Karpas-422 (cell line): ENCODE data around the gene BACH2. TPM values are rescaled to one million over a fixed set of nuclear protein-coding genes. Genes with fewer than 3 reads are reported as not detected.
A peak's percentile ranks its signal among the peaks of the same experiment; 100 is the strongest.

ENCODE experiments used
- DNase-seq: peaks from one replicate; pipeline ENCODE4 v3.0.0-alpha.2; 2015
- H2AFZ ChIP-seq: fragments of 200-600 bp; sonication (generic); 2 replicates; pipeline ENCODE4 v1.6.1; 2014; ENCODE audit warnings: antibody characterized with exemption, low read length, mixed read lengths
- H3K27ac ChIP-seq: fragments of 200-600 bp; sonication (generic); 2 replicates; pipeline ENCODE4 v1.5.1; 2014; ENCODE audit warnings: mild to moderate bottlenecking, low read length, moderate library complexity
- H3K27me3 ChIP-seq: fragments of 200-600 bp; sonication (generic); 2 replicates; pipeline ENCODE4 v1.6.1; 2014; ENCODE audit warnings: low read length, mixed read lengths
- H3K36me3 ChIP-seq: fragments of 200-600 bp; sonication (generic); 2 replicates; pipeline ENCODE4 v1.6.1; 2014; ENCODE audit warnings: low read length, mixed read lengths; ENCODE audit not compliant: insufficient read depth
- H3K4me1 ChIP-seq: fragments of 200-600 bp; sonication (generic); 2 replicates; pipeline ENCODE4 v1.6.1; 2014; ENCODE audit warnings: mild to moderate bottlenecking, low read length, mixed read lengths
- H3K4me2 ChIP-seq: fragments of 200-600 bp; sonication (generic); 2 replicates; pipeline ENCODE4 v1.6.1; 2014; ENCODE audit warnings: low read length, low read depth, mild to moderate bottlenecking; ENCODE audit not compliant: poor library complexity, severe bottlenecking
- H3K4me3 ChIP-seq: fragments of 200-600 bp; sonication (generic); 2 replicates; pipeline ENCODE4 v1.5.1; 2014; ENCODE audit warnings: mild to moderate bottlenecking, antibody characterized with exemption, low read length, mixed read lengths
- H3K79me2 ChIP-seq: fragments of 200-600 bp; sonication (generic); 2 replicates; pipeline ENCODE4 v1.6.1; 2014; ENCODE audit warnings: mild to moderate bottlenecking, low read length, mixed read lengths
- H3K9ac ChIP-seq: fragments of 200-600 bp; sonication (generic); 2 replicates; pipeline ENCODE4 v1.6.0; 2014; ENCODE audit warnings: low read length
- H3K9me2 ChIP-seq: fragments of 200-600 bp; sonication (generic), shearing (Covaris generic); replicated peaks from 2 replicates; pipeline ENCODE4 v1.6.0; 2014; ENCODE audit warnings: mild to moderate bottlenecking, low read length, moderate library complexity; ENCODE audit not compliant: insufficient read depth
- H3K9me3 ChIP-seq: fragments of 300-700, 200-600 bp; sonication (generic); 2 replicates; pipeline ENCODE4 v1.6.1; 2014; ENCODE audit warnings: low read length, mixed read lengths
- H4K20me1 ChIP-seq: fragments of 200-600 bp; sonication (generic); 2 replicates; pipeline ENCODE4 v1.6.1; 2014; ENCODE audit warnings: mild to moderate bottlenecking, antibody characterized with exemption, low read length, low read depth; ENCODE audit not compliant: insufficient read depth
- total RNA-seq: library from RNA; depleted of rRNA; stranded (reverse); fragments of >200 nt; shearing (Covaris generic); gene quantifications from 2 replicates; pipeline ENCODE4 v1.2.3, GENCODE V29; 2014; ENCODE audit warnings: low replicate concordance

The BACH2 gene
- total RNA-seq, 1 experiment from 2014 or later: 3.2 TPM

GRCh38 chr6:90072935-90073464 is 223.6 kb downstream of the BACH2 start:
- Histone ChIP-seq H3K27ac (no peak overlapping the region), H3K36me3 (no peaks in the 10 kb centered on the region), H3K9me2 (no peaks in the 10 kb centered on the region), H3K4me2 (no peak overlapping the region), H3K4me1 (no peaks in the 10 kb centered on the region), H3K27me3 (no peaks in the 10 kb centered on the region), H3K4me3 (no peak overlapping the region), H3K9ac (no peak overlapping the region), H3K9me3 (no peaks in the 10 kb centered on the region), H4K20me1 (no peaks in the 10 kb centered on the region), H3K79me2 (no peaks in the 10 kb centered on the region), H2AFZ (no peak overlapping the region)
- no peak for DNase-seq

DNA sequence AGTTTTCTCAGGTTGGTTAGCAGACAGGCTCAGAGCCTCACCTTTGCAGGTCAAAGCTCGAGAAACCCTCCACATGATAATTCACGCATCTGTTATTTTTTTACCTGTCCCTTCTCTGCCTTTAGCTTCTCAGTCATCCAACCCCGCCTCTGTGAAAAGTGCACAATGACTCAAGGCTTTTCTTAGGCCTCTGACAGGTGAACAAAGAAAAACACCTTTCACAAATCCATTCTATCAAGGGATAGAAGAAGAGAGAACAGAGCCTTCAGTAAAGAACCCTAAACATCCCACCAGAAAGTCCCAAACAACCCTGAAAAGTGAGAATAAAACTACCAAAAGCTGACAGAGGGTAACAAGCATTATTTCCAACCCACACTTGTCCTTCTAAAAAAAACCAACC is 224.1 kb downstream of the BACH2 start:
- H2AFZ ChIP-seq: no peak overlapping the region
- no peaks in the 10 kb centered on the region for H3K9me3 ChIP-seq
- H3K27me3 ChIP-seq: no peaks in the 10 kb centered on the region
- no peak overlapping the region for H3K4me3 ChIP-seq
- no peaks in the 10 kb centered on the region for H4K20me1 ChIP-seq
- no peaks in the 10 kb centered on the region for H3K4me1 ChIP-seq
- no peak overlapping the region for H3K9ac ChIP-seq
- no peaks in the 10 kb centered on the region for H3K79me2 ChIP-seq
- no peaks in the 10 kb centered on the region for H3K9me2 ChIP-seq
- H3K36me3 ChIP-seq: no peaks in the 10 kb centered on the region
- no peak overlapping the region for H3K4me2 ChIP-seq
- H3K27ac ChIP-seq: no peak overlapping the region
- no peak for DNase-seq

GRCh38 chr6:90068703-90069523 is 227.7 kb downstream of the BACH2 start:
- no peaks in the 10 kb centered on the region for H3K79me2 ChIP-seq
- H3K27me3 ChIP-seq: no peaks in the 10 kb centered on the region; the same call in 1 of the 2 replicates
- no peak overlapping the region for H3K9ac ChIP-seq
- no peak overlapping the region for H3K27ac ChIP-seq
- no peaks in the 10 kb centered on the region for H3K9me2 ChIP-seq
- H3K9me3 ChIP-seq: no peaks in the 10 kb centered on the region
- H3K4me2 ChIP-seq: no peak overlapping the region
- H3K4me3 ChIP-seq: no peak overlapping the region
- DNase-seq: no peak
- no peaks in the 10 kb centered on the region for H4K20me1 ChIP-seq
- no peaks in the 10 kb centered on the region for H3K4me1 ChIP-seq
- no peaks in the 10 kb centered on the region for H3K36me3 ChIP-seq
- no peak overlapping the region for H2AFZ ChIP-seq

- Histone ChIP-seq H3K79me2 (no peaks in the 10 kb centered on the region), H3K4me3 (no peak overlapping the region), H3K9me3 (no peaks in the 10 kb centered on the region), H4K20me1 (no peaks in the 10 kb centered on the region), H3K4me1 (no peaks in the 10 kb centered on the region), H3K36me3 (no peaks in the 10 kb centered on the region), H3K27ac (no peak overlapping the region), H2AFZ (no peak overlapping the region), H3K9me2 (no peaks in the 10 kb centered on the region), H3K4me2 (no peak overlapping the region), H3K9ac (no peak overlapping the region), H3K27me3 (no peaks in the 10 kb centered on the region; the same call in 1 of the 2 replicates)
- no peak for DNase-seq
Observed at GRCh38 chr6:90068264-90068663, 228.4 kb downstream of the BACH2 start.

DNA sequence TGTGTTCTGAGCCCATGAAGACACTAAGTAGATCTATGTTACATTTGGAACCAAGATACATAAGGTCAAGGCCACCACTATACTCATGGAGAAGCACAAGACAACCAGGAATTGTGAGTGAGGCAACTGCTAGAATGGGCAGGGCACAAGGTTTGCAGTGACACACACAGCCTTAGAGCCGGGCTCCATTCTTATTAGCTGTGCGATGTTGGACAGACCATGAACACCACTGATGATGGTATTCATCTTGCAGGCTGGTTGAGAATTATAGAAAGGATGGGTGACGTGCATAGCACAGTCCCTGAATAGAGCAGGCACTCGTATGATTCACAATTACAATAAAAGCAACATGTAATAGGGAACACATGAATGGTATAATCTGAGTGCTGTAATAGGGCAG is 229.9 kb downstream of the BACH2 start:
- Histone ChIP-seq H3K9me3 (no peaks in the 10 kb centered on the region), H3K4me2 (no peak overlapping the region), H3K9ac (no peak overlapping the region), H3K9me2 (no peaks in the 10 kb centered on the region), H3K36me3 (no peaks in the 10 kb centered on the region), H3K4me3 (no peak overlapping the region), H4K20me1 (no peaks in the 10 kb centered on the region), H2AFZ (no peak overlapping the region), H3K27me3 (no peaks in the 10 kb centered on the region; the same call in 1 of the 2 replicates), H3K27ac (no peak overlapping the region), H3K4me1 (no peaks in the 10 kb centered on the region), H3K79me2 (no peaks in the 10 kb centered on the region)
- DNase-seq: peak; percentile 14

- H3K4me2 ChIP-seq: no peak overlapping the region
- H3K27ac ChIP-seq: no peak overlapping the region
- H3K79me2 ChIP-seq: no peaks in the 10 kb centered on the region
- H3K36me3 ChIP-seq: no peaks in the 10 kb centered on the region
- H2AFZ ChIP-seq: no peak overlapping the region
- DNase-seq: peak; percentile 5
- H3K4me1 ChIP-seq: no peaks in the 10 kb centered on the region
- no peaks in the 10 kb centered on the region; the same call in 1 of the 2 replicates for H3K27me3 ChIP-seq
- no peaks in the 10 kb centered on the region for H4K20me1 ChIP-seq
- no peaks in the 10 kb centered on the region for H3K9me2 ChIP-seq
- no peaks in the 10 kb centered on the region for H3K9me3 ChIP-seq
- H3K9ac ChIP-seq: no peak overlapping the region
- no peak overlapping the region for H3K4me3 ChIP-seq
Observed at GRCh38 chr6:90065173-90065572, 231.5 kb downstream of the BACH2 start.

GRCh38 chr6:90062667-90063066 is 234.0 kb downstream of the BACH2 start:
- Histone ChIP-seq H2AFZ (no peak overlapping the region), H4K20me1 (no peaks in the 10 kb centered on the region), H3K27ac (no peak overlapping the region), H3K9ac (no peak overlapping the region), H3K36me3 (no peaks in the 10 kb centered on the region), H3K9me3 (no peaks in the 10 kb centered on the region), H3K4me1 (no peaks in the 10 kb centered on the region), H3K9me2 (no peaks in the 10 kb centered on the region), H3K4me3 (no peak overlapping the region), H3K27me3 (no peaks in the 10 kb centered on the region; the same call in 1 of the 2 replicates), H3K4me2 (no peak overlapping the region), H3K79me2 (no peaks in the 10 kb centered on the region)
- no peak for DNase-seq

GRCh38 chr6:90062051-90062450 is 234.6 kb downstream of the BACH2 start:
- H3K9ac ChIP-seq: no peak overlapping the region
- H3K27ac ChIP-seq: no peak overlapping the region
- H3K4me2 ChIP-seq: no peak overlapping the region
- H3K27me3 ChIP-seq: no peaks in the 10 kb centered on the region
- H3K9me3 ChIP-seq: no peaks in the 10 kb centered on the region
- H3K9me2 ChIP-seq: no peaks in the 10 kb centered on the region
- H3K4me3 ChIP-seq: no peak overlapping the region
- no peaks in the 10 kb centered on the region for H3K4me1 ChIP-seq
- H4K20me1 ChIP-seq: no peaks in the 10 kb centered on the region
- no peaks in the 10 kb centered on the region for H3K36me3 ChIP-seq
- no peak overlapping the region for H2AFZ ChIP-seq
- no peak for DNase-seq
- H3K79me2 ChIP-seq: no peaks in the 10 kb centered on the region
